Left cardiac atrium (tissue), 4 donors: Measurements from ENCODE around the gene KRTAP5-4. TPM values are rescaled to one million over a fixed set of nuclear protein-coding genes. Genes with fewer than 3 reads are reported as not detected.
"Not testable (repeated sequence)": the region's sequence is repeated elsewhere in the genome, so short reads cannot be mapped to it uniquely, and the experiment has no call there.

Experiments used
- ATAC-seq, 2 donors: fragments of 200-7000 bp; cut with Tn5 transposase; one replicate each; pipeline ENCODE4 v1.9.1; 2020; ENCODE audit warnings: mild to moderate bottlenecking in 2 of 2, moderate library complexity in 2 of 2
- DNase-seq: peaks from one replicate; pipeline ENCODE4 v3.0.0-alpha.2; 2020
- intact Hi-C, 2 donors: fragments of 100-400 bp; cut with DNase I; formaldehyde crosslinking; loops; one replicate each; pipeline versions ENCODE4 v1.14.1 to v1.15.1; 2022 to 2023
- total RNA-seq, 2 donors: library from RNA; stranded (reverse); fragmentation: NEBNext Ultra II Directional; extraction: Animal tissue kit (Norgen Biotek cat#: 25700); gene quantifications; one replicate each; pipeline ENCODE4 v1.2.1, GENCODE V29; 2021
- donor health status: DM: no; HTN: yes; CAD: no.
- donor health status: DM: no; HTN: yes; CAD: no; lungs with severe emphysema.
- donor health status: DM: yes; HTN: yes; CAD: no.
- donor health status: Dilated cardiomyopathy.

The KRTAP5-4 gene
- total RNA-seq, 2 donors from 2014 or later, result not detected

DNA sequence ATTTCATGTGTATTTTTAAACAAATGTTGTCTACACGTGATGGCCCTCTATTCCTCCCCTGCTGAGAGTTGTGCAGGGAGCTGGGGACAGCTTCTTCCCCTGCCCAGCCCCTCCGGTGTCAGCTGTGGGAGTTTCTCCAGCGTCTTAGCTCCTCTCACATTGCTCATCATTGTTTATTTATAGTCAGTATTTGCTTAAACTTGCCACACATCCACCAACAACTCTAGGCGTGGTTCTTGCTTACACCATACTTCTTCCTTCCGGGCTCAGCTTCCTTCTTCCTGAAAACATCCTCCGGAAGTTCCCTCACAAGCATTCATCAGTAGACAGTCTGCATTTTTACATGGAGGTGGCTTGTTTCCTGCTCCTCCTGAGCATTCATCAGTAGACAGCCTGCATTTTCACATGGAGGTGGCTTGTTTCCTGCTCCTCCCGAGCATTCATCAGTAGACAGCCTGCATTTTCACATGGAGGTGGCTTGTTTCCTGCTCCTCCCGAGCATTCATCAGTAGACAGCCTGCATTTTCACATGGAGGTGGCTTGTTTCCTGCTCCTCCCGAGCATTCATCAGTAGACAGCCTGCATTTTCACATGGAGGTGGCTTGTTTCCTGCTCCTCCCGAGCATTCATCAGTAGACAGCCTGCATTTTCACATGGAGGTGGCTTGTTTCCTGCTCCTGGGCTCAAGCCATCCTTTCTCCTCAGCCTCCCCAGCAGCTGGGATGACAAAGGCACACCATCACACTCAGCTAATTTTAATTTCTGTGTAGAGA is 32.6 kb downstream of the KRTAP5-4 start:
- peak in 1 of 2 donors; percentile 54 for ATAC-seq
- intact Hi-C loops, result not testable (repeated sequence)

DNA sequence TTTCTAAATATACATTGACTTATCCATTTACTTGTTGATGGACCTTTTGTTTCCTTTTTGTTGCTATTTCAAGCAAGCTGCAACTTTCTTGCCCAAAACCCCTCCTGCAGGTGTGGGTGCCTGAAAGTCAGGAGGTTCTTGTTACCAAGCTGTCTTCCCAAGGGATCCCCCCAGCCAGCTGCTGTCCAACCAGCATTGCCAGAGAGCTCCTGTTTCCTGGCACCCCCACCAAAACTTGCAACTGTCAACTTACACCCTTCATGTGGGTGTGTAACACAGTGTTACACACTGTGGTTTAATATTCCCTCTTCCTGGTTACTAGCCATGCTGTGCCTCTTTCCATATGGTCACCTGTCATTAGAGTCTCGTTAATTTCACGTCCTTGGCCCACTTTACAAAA is 35.2 kb downstream of the KRTAP5-4 start:
- ATAC-seq (no peak), DNase-seq (no peak)
- intact Hi-C loops, result no loop called here

More for the DNA sequence above, 32.6 kb downstream of the KRTAP5-4 start:
- DNase-seq, result not testable (repeated sequence)

DNA sequence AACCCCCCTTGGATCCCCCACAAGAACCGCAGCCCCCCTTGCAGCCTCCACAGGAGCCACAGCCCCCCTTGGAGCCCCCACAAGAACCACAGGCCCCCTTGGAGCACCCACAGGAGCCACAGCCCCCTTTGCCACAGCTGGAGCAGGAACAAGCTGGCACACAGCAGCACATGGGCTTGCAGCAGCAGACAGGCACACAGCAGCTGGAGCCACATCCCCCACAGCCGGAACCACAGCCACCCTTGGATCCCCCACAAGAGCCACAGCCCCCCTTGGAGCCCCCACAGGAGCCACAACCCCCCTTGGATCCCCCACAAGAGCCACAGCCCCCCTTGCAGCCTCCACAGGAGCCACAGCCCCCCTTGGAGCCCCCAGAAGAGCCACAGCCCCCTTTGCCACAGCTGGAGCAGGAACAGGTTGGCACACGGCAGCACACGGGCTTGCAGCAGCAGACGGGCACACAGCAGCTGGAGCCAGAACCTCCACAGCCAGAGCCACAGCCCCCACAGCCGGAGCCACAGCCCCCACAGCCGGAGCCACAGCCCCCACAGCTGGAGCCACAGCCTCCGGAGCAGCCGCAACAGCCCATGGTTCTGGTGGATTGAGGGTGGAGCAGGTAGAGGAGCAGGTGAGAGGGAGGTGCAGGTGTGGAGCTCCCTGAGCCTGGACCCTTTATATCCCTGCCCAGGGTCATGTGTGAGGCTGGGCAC is 37.1 kb downstream of the KRTAP5-4 start, which contains the start of gene KRTAP5-1:
Gene KRTAP5-1 (minus strand): TSS at position 623 of the 710 bp plus-strand sequence. CDS start 34 bp downstream, at position 589.
- intact Hi-C loops, DNase-seq, ATAC-seq: not testable (repeated sequence)

DNA sequence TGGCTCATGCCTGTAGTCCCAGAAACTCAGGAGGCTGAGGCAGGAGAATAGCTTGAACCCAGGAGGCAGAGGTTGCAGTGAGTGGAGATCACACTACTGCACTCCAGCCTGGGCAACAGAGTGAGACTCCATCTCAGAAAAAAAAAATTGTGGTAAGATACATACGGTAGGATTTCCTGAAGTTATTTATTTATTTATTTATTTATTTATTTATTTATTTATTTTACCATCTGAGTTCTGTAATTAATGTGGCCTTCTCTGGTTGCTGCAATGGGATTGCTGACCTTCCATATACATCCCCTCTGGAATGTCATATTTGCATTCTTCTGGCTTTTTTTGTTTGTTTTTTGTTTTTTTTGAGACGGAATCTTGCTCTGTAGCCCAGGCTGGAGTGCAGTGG is 39.0 kb downstream of the KRTAP5-4 start:
- ATAC-seq, DNase-seq, intact Hi-C loops: not testable (repeated sequence)

DNA sequence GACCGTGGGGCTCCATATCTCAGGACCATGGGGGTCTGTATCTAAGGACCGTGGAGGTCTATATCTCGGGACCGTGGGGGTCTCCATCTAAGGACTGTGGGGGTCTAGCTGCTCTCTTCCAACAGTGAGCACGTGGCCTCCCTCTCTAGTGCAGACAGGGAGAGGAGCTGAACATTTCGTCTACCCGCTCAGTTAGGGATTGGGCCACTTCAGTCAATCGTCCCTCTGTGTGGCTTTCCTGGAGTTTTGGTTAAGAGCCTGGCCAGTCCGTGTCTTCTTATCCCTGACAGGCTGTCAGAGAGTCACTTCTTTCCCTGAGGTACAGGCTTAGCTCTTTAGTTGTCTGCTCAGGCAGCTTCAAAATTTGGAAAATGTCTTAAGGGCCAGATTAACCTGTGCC is 40.0 kb downstream of the KRTAP5-4 start:
- intact Hi-C loops, result no loop called here

DNA sequence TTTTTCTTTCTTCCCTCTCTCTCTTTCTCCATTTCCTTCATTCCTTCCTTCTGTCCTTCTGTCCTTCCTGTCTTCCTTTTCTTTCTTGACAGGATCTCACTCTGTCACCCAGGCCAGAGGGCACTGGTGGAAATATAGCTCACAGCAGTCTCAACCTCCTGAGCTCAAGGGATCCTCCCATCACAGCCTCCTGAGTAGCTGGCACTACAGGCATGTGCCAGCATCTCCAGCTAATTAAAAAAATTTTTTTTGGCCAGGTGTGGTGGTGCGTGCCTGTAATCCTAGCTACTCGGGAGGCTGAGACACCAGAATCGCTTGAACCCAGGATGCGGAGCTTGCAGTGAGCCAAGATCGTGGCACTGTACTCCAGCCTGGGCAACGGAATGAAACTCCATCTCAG is 45.1 kb downstream of the KRTAP5-4 start:
- intact Hi-C loops, result loop anchor here in 1 of 2 donors (2.0 kb wide), 1 partner anchor 374 kb away; no protein-coding TSS in a partner anchor
- DNase-seq, result no peak
- ATAC-seq, result no peak

More for the DNA sequence above, 40.0 kb downstream of the KRTAP5-4 start:
- DNase-seq, result no peak
- ATAC-seq, result no peak

DNA sequence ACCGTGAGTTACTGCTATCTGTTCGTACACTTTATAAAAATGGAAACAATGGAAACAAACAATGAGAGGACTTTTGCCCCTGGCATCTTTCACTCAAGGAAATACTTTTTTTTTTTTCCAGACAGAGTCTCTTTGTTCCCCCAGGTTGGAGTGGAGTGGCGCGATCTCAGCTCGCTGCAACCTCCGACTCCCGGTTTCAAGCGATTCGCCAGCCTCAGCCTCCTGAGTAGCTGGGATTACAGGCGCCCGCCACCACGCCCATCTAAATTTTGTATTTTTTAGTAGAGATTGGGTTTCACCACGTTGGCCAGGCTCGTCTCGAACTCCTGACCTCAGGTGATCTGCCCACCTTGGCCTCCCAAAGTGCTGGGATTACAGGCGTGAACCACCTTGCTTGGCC is 46.2 kb downstream of the KRTAP5-4 start:
- not testable (repeated sequence) for ATAC-seq, DNase-seq
- intact Hi-C loops, result loop anchor here in 1 of 2 donors (1.0 to 2.0 kb wide), 2 partner anchors 29 to 373 kb away; no protein-coding TSS in a partner anchor

DNA sequence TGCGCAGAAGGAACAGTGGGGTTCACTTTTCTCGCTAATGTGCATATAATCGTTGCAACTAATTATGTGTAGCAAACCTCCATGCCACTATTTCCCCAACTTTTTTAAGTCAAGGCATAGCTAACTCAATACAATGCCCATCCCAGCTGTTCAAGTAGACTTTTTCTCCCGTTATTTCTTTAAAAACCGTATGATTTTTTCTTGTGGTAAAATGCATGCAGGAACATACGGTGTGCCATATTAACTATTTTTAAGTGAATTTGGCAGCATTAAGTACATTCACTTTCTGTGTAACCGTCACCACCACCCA is 47.0 kb downstream of the KRTAP5-4 start:
- ATAC-seq, result no peak
- intact Hi-C loops, result loop anchor here in 1 of 2 donors (1.0 kb wide), 1 partner anchor 29 kb away; no protein-coding TSS in a partner anchor
- no peak for DNase-seq

DNA sequence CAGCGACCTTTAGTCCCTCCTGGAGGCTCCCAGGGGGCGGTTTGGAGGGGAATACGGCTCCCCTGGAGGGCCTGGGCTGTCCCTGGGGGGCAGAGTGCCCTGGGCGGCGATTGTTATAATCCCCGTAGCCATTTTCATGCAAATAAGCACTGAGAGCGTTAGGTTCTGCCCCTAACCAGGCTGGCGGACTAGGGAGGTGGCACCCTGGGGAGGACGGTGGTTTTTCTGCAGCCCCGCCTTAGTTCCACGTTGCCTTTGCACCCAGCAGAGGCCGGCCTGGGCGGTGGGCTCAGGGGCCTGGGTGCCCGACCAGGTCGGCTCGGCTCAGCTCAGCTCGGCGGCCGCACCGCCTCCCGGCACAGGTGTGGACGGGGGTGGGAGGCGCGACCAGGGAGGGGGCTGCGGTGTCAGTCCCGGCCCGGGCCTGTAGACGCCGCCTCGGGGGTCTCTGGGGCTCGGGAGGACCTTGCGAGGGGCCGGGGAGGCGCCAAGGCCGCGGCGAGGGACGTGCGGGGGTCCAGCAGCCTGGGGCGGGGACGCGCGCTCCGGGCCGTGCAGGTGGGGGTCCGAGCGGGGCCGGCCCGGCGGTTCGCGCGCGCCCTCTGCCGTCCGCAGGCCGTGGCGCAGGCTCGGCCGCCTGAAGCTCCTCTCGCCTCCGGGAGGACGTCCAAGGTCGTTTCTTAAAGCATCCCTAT is 47.6 kb downstream of the KRTAP5-4 start:
- intact Hi-C loops, result no loop called here
- ATAC-seq, result peak; percentile 55 to 62

DNA sequence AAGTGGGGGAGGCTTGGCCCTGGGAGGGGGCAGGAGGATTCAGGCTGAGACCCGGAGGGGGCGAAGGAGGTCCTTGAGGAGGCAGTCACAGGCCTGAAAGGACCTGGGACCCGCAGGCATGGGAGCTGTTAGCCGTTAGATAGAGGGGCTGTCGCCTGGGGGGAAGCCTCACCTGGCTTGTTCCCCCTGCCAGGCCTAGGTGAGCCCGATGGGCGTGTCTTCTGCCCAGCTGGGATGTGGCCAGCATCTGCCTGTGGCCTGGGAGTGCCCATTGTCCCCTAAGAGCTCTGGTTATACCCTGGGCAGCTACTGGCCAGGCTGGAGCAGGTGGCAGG is 48.1 kb downstream of the KRTAP5-4 start:
- DNase-seq (no peak), ATAC-seq (peak; percentile 9 to 12)
- intact Hi-C loops, result no loop called here

More for the DNA sequence above, 47.6 kb downstream of the KRTAP5-4 start:
- DNase-seq, result peak; percentile 62

DNA sequence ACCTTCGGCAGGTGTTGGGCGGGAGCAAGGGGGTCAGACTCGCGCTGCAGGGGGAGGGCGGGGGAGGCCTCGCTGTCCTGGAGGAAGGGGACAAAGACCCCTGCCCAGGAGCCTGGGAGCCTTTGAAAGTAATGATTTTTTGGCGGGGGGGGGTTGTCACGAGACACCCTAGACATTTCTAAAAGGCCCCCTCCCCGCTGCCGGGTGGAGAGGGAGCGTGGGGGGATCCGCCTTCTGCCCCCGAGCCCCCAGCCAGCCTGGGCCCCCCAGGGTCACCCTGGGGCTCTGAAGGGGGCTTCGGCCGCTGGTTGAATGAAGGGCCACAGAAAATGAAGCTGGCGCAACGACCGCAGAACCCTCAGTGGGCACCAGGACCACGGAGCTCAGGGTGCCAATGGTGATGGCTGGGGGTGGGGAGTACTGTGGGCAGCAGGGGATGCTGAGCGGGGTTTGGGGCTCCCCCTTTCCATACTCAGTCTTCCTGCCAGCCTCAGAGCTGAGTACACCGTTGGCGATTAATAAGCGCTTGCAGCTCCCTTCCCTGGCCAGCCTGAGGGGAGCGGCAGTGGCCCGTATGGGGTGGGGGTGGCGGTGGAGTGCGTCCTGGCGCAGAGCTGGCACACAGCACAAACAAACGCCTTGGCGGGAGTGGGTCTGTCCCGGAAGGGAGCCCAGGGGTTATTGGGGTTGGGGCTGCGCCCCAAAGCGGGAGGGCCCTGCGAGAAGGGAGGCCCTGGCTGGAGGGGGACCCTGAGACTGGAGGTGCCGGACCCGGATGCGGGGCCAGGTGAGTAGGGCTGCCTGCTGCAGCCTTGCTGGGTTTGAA is 48.6 kb downstream of the KRTAP5-4 start:
- peak in 1 of 2 donors; percentile 1 for ATAC-seq
- peak; percentile 39 for DNase-seq
- intact Hi-C loops, result no loop called here

DNA sequence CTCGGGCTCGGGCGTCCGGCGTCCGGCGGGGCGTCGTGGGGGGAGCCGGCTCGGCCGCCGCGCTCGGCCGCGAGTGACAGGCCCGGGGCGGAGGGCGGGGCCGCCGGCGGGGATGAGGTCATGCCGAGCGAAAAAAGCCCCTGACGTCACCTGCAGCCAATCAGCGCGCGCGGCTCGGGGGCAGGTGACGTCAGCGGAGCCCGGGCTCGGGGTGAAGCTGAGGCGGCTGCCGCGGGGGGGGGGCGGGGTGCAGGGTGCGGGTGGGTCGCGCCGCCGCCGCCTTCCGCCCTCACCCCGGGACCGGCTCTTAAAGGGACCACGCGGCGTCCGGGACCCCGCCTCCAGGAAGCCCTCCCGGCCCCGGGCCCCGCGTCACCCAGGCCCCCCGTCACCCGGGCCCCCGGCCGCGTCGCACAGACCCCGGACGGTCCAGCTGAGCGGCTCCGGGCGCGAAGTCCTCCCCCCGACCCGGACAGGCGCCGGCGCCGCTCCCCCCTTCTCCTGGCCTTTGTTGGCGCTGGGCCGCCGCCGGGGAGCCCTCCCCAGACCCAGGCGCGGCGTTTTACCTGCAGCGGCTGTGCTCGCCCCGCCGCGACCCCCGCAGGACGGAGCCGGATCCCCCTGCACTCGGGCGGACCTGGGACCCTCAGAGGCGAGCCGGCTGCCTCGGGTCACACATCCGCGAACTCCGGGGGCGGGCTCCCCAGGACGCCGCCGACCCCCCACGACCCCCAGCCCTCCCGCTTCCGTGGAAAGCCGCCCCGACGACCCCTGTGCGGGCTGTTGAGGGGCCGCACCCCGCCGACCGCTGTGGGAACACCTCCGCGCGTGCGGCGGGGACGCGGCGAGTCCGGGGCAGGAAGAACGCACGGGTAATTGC is 49.5 kb downstream of the KRTAP5-4 start, which contains the start of gene DUSP8:
Gene DUSP8 (minus strand): TSS at position 75 of the 880 bp plus-strand sequence. CDS start 6,445 bp downstream, outside the sequence.
- peak; percentile 95 for DNase-seq
- intact Hi-C loops, result no loop called here
- ATAC-seq, result peak; percentile 77 to 85

DNA sequence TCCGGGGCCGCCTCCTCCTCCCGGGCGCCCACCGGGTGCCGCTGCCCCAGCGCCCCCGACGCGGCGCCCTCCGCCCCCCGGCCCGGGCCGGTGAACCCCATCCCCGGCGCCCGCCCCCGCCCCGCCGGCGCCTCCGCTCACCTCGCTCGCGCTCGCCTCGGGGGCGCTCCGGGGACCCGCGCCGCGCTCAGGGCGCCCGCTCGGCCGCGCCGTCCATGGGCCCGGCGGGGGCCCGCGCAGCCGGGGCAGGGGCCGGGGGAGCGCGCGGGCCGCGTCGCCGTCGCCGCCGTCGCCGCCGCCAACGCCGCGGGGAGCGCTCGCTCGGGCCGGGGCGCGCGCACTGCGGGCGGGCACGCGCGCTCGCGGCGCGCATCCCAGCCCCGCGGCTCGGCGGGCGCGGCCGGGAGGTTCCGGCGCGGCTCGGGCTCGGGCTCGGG is 50.2 kb downstream of the KRTAP5-4 start:
- intact Hi-C loops, result no loop called here
- ATAC-seq (no peak), DNase-seq (no peak)

Other genes starting within 250 kb of the KRTAP5-4 start
- 1 to 10 TPM; 1.3 to 1.6 TPM for gene BRSK2, start 232.2 kb downstream of the KRTAP5-4 start, total RNA-seq
- gene MOB2, start 135.4 kb downstream of the KRTAP5-4 start, total RNA-seq, result 10 to 100 TPM; 36.6 to 44.0 TPM
- gene DUSP8, start 49.9 kb downstream of the KRTAP5-4 start, total RNA-seq, result 10 to 100 TPM in 1 of 2 donors, 1 to 10 TPM in 1; 9.0 to 21.7 TPM
- gene KRTAP5-1, start 36.9 kb downstream of the KRTAP5-4 start, total RNA-seq, result not detected
- not detected for gene KRTAP5-2, start 23.8 kb downstream of the KRTAP5-4 start, total RNA-seq
- gene KRTAP5-3, start 13.7 kb downstream of the KRTAP5-4 start, total RNA-seq, result not detected
- gene KRTAP5-5, start 7.6 kb upstream of the KRTAP5-4 start, total RNA-seq, result not detected
- not detected for gene KRTAP5-6, start 75.1 kb upstream of the KRTAP5-4 start, total RNA-seq
- gene IFITM10, start 128.5 kb upstream of the KRTAP5-4 start, total RNA-seq, result under 1 TPM; 0.27 to 0.76 TPM
- gene CTSD, start 141.8 kb upstream of the KRTAP5-4 start, total RNA-seq, result 100 to 1,000 TPM; 635 to 667 TPM
- gene SYT8, start 212.9 kb upstream of the KRTAP5-4 start, total RNA-seq, result not detected
- gene TNNI2, start 216.8 kb upstream of the KRTAP5-4 start, total RNA-seq, result under 1 TPM; 0.35 to 0.52 TPM
- gene LSP1, start 230.9 kb upstream of the KRTAP5-4 start, total RNA-seq, result 10 to 100 TPM; 24.9 to 31.2 TPM